ENCODE data around the gene HEBP1.

The HEBP1 gene

GRCh38 chr12:13023811-13024530 lies 23.9 kb upstream of the HEBP1 start:
- 94% methylated on average over 2 of the region's 6 CpGs for WGBS
- Histone ChIP-seq H2AK5ac (ENCODE audit: low read length, severe bottlenecking) (no peak overlapping the region), H3K9me3 (ENCODE audit: control insufficient read depth, low read length) (no peaks in the 10 kb centered on the region), H3K4me2 (ENCODE audit: low read length, poor library complexity, severe bottlenecking) (no peak overlapping the region), H3K4ac (ENCODE audit: low read depth in 1 of 2, low read length in 2 of 2) (no peak overlapping the region), H3K23ac (ENCODE audit: low read length in 2 of 2) (no peak overlapping the region), H2BK12ac (ENCODE audit: low read length in 2 of 2) (no peak overlapping the region), H3K27me3 (ENCODE audit: control insufficient read depth in 1 of 2, insufficient read depth in 1 of 2, low read length in 2 of 2) (no peaks in the 10 kb centered on the region), H4K8ac (ENCODE audit: low read length) (no peak overlapping the region), H3K4me1 (ENCODE audit: control insufficient read depth, insufficient read depth, low read depth, low read length) (no peaks in the 10 kb centered on the region), H3K18ac (ENCODE audit: low read depth in 1 of 2, low read length in 2 of 2) (no peak overlapping the region), H3K4me3 (ENCODE audit: insufficient read depth in 1 of 2, low read depth in 1 of 2, low read length in 2 of 2) (peak overlapping the region in 1 of 2 experiments; percentile 46), H2BK120ac (ENCODE audit: low read depth, low read length) (no peak overlapping the region), H2BK5ac (ENCODE audit: low read depth, low read length, poor library complexity, severe bottlenecking) (no peak overlapping the region), H3K79me1 (replicated peaks; ENCODE audit: low read length, poor library complexity, severe bottlenecking) (no peaks in the 10 kb centered on the region), H3K27ac (ENCODE audit: low read length, poor library complexity, severe bottlenecking) (no peak overlapping the region), H2BK15ac (ENCODE audit: low read depth, poor library complexity, severe bottlenecking) (no peak overlapping the region), H3K14ac (ENCODE audit: low read length in 2 of 2) (no peak overlapping the region), H3K36me3 (ENCODE audit: control insufficient read depth in 1 of 2, insufficient read depth in 2 of 2, low read depth in 1 of 2, low read length in 2 of 2) (no peaks in the 10 kb centered on the region), H3K9ac (ENCODE audit: low read length) (peak overlapping the region; percentile 83), H2AFZ (ENCODE audit: low read depth, low read length) (no peak overlapping the region), H4K91ac (ENCODE audit: low read length) (no peak overlapping the region)
- no peak for DNase-seq

- H3K4me1 ChIP-seq (ENCODE audit: control insufficient read depth, insufficient read depth, low read depth, low read length), result no peaks in the 10 kb centered on the region
Observed at GRCh38 chr12:13022851-13023271, 22.8 kb upstream of the HEBP1 start.

GRCh38 chr12:13011098-13011497 lies 11.0 kb upstream of the HEBP1 start:
- DNase-seq, result no peak
- H3K4ac ChIP-seq (ENCODE audit: low read depth in 1 of 2, low read length in 2 of 2), result no peak overlapping the region
- no peak overlapping the region for H2BK15ac ChIP-seq (ENCODE audit: low read depth, poor library complexity, severe bottlenecking)
- no peak overlapping the region for H3K4me2 ChIP-seq (ENCODE audit: low read length, poor library complexity, severe bottlenecking)
- H3K4me3 ChIP-seq (ENCODE audit: insufficient read depth in 1 of 2, low read depth in 1 of 2, low read length in 2 of 2), result no peak overlapping the region
- no peak overlapping the region for H3K14ac ChIP-seq (ENCODE audit: low read length in 2 of 2)
- H3K27me3 ChIP-seq (ENCODE audit: control insufficient read depth in 1 of 2, insufficient read depth in 1 of 2, low read length in 2 of 2), result no peaks in the 10 kb centered on the region
- H3K36me3 ChIP-seq (ENCODE audit: control insufficient read depth in 1 of 2, insufficient read depth in 2 of 2, low read depth in 1 of 2, low read length in 2 of 2), result no peaks in the 10 kb centered on the region
- H4K8ac ChIP-seq (ENCODE audit: low read length), result no peak overlapping the region
- H4K91ac ChIP-seq (ENCODE audit: low read length), result no peak overlapping the region
- no peaks in the 10 kb centered on the region for H3K79me1 ChIP-seq (replicated peaks; ENCODE audit: low read length, poor library complexity, severe bottlenecking)
- no peak overlapping the region for H2BK5ac ChIP-seq (ENCODE audit: low read depth, low read length, poor library complexity, severe bottlenecking)
- 88% methylated on average over 6 of the region's 6 CpGs for WGBS
- H2BK12ac ChIP-seq (ENCODE audit: low read length in 2 of 2), result no peak overlapping the region
- no peak overlapping the region for H3K23ac ChIP-seq (ENCODE audit: low read length in 2 of 2)
- H3K9ac ChIP-seq (ENCODE audit: low read length), result no peak overlapping the region
- H3K27ac ChIP-seq (ENCODE audit: low read length, poor library complexity, severe bottlenecking), result no peak overlapping the region
- no peak overlapping the region for H2BK120ac ChIP-seq (ENCODE audit: low read depth, low read length)
- H3K18ac ChIP-seq (ENCODE audit: low read depth in 1 of 2, low read length in 2 of 2), result no peak overlapping the region
- H2AK5ac ChIP-seq (ENCODE audit: low read length, severe bottlenecking), result no peak overlapping the region
- H3K4me1 ChIP-seq (ENCODE audit: control insufficient read depth, insufficient read depth, low read depth, low read length), result no peaks in the 10 kb centered on the region
- no peaks in the 10 kb centered on the region for H3K9me3 ChIP-seq (ENCODE audit: control insufficient read depth, low read length)
- no peak overlapping the region for H2AFZ ChIP-seq (ENCODE audit: low read depth, low read length)

More at GRCh38 chr12:13022851-13023271, 22.8 kb upstream of the HEBP1 start:
- H3K9me3 ChIP-seq (ENCODE audit: control insufficient read depth, low read length), result no peaks in the 10 kb centered on the region
- no peak overlapping the region for H2AK5ac ChIP-seq (ENCODE audit: low read length, severe bottlenecking)
- H3K36me3 ChIP-seq (ENCODE audit: control insufficient read depth in 1 of 2, insufficient read depth in 2 of 2, low read depth in 1 of 2, low read length in 2 of 2), result no peaks in the 10 kb centered on the region
- H3K4me3 ChIP-seq (ENCODE audit: insufficient read depth in 1 of 2, low read depth in 1 of 2, low read length in 2 of 2), result no peak overlapping the region
- no peak overlapping the region for H3K23ac ChIP-seq (ENCODE audit: low read length in 2 of 2)
- no peak overlapping the region for H3K9ac ChIP-seq (ENCODE audit: low read length)
- H2BK5ac ChIP-seq (ENCODE audit: low read depth, low read length, poor library complexity, severe bottlenecking), result no peak overlapping the region
- no peak overlapping the region for H2BK12ac ChIP-seq (ENCODE audit: low read length in 2 of 2)
- no peak overlapping the region for H2BK120ac ChIP-seq (ENCODE audit: low read depth, low read length)
- H3K4me2 ChIP-seq (ENCODE audit: low read length, poor library complexity, severe bottlenecking), result no peak overlapping the region
- no peaks in the 10 kb centered on the region for H3K79me1 ChIP-seq (replicated peaks; ENCODE audit: low read length, poor library complexity, severe bottlenecking)
- no peak overlapping the region for H3K4ac ChIP-seq (ENCODE audit: low read depth in 1 of 2, low read length in 2 of 2)
- no peak overlapping the region for H2AFZ ChIP-seq (ENCODE audit: low read depth, low read length)
- no peak overlapping the region for H4K8ac ChIP-seq (ENCODE audit: low read length)
- H3K27ac ChIP-seq (ENCODE audit: low read length, poor library complexity, severe bottlenecking), result no peak overlapping the region
- 93% methylated on average over 6 of the region's 6 CpGs for WGBS
- H3K18ac ChIP-seq (ENCODE audit: low read depth in 1 of 2, low read length in 2 of 2), result no peak overlapping the region
- H3K27me3 ChIP-seq (ENCODE audit: control insufficient read depth in 1 of 2, insufficient read depth in 1 of 2, low read length in 2 of 2), result no peaks in the 10 kb centered on the region
- no peak overlapping the region for H2BK15ac ChIP-seq (ENCODE audit: low read depth, poor library complexity, severe bottlenecking)
- DNase-seq, result no peak
- no peak overlapping the region for H3K14ac ChIP-seq (ENCODE audit: low read length in 2 of 2)
- H4K91ac ChIP-seq (ENCODE audit: low read length), result no peak overlapping the region

- H3K4me3 ChIP-seq (ENCODE audit: insufficient read depth in 1 of 2, low read depth in 1 of 2, low read length in 2 of 2), result no peak overlapping the region
- H2BK12ac ChIP-seq (ENCODE audit: low read length in 2 of 2), result no peak overlapping the region
- H3K18ac ChIP-seq (ENCODE audit: low read depth in 1 of 2, low read length in 2 of 2), result no peak overlapping the region
- H3K36me3 ChIP-seq (ENCODE audit: control insufficient read depth in 1 of 2, insufficient read depth in 2 of 2, low read depth in 1 of 2, low read length in 2 of 2), result no peaks in the 10 kb centered on the region
- peaks cover 4% of the 10 kb centered on the region for H3K4me1 ChIP-seq (ENCODE audit: control insufficient read depth, insufficient read depth, low read depth, low read length)
- H2BK120ac ChIP-seq (ENCODE audit: low read depth, low read length), result no peak overlapping the region
- H3K23ac ChIP-seq (ENCODE audit: low read length in 2 of 2), result no peak overlapping the region
- H3K27me3 ChIP-seq (ENCODE audit: control insufficient read depth in 1 of 2, insufficient read depth in 1 of 2, low read length in 2 of 2), result no peaks in the 10 kb centered on the region
- H2BK5ac ChIP-seq (ENCODE audit: low read depth, low read length, poor library complexity, severe bottlenecking), result no peak overlapping the region
- no peak overlapping the region for H3K4me2 ChIP-seq (ENCODE audit: low read length, poor library complexity, severe bottlenecking)
- no peak overlapping the region for H2BK15ac ChIP-seq (ENCODE audit: low read depth, poor library complexity, severe bottlenecking)
- H3K79me1 ChIP-seq (replicated peaks; ENCODE audit: low read length, poor library complexity, severe bottlenecking), result no peaks in the 10 kb centered on the region
- H4K91ac ChIP-seq (ENCODE audit: low read length), result no peak overlapping the region
- H3K27ac ChIP-seq (ENCODE audit: low read length, poor library complexity, severe bottlenecking), result no peak overlapping the region
- peak; percentile 73 for DNase-seq
- H2AK5ac ChIP-seq (ENCODE audit: low read length, severe bottlenecking), result no peak overlapping the region
- no peak overlapping the region for H4K8ac ChIP-seq (ENCODE audit: low read length)
- H3K4ac ChIP-seq (ENCODE audit: low read depth in 1 of 2, low read length in 2 of 2), result no peak overlapping the region
- no peak overlapping the region for H2AFZ ChIP-seq (ENCODE audit: low read depth, low read length)
- no peak overlapping the region for H3K9ac ChIP-seq (ENCODE audit: low read length)
- H3K14ac ChIP-seq (ENCODE audit: low read length in 2 of 2), result no peak overlapping the region
- WGBS, result 20% methylated on average over 1 of the region's 5 CpGs
- H3K9me3 ChIP-seq (ENCODE audit: control insufficient read depth, low read length), result no peaks in the 10 kb centered on the region
Observed at GRCh38 chr12:13008741-13009380, 8.8 kb upstream of the HEBP1 start.

All from mesenchymal stem cell (in vitro differentiated cells and primary cell).